Measurements from ENCODE around the gene SAA2. TPM values are rescaled to one million over a fixed set of nuclear protein-coding genes. Genes with fewer than 3 reads are reported as not detected.

Gene SAA2
- total and polyA plus RNA-seq, 4 donors = 6.4 to 27,037 (median 20,582) TPM

- peak overlapping the region in 1 of 2 donors; percentile 14 for H3K27ac ChIP-seq (ENCODE audit: low read depth in 1 of 2, low read length in 2 of 2)
- TF ChIP-seq RAD21 (IDR thresholded peaks at IDR 0.05) (no peak), HNF4A (conservative IDR thresholded peaks at IDR 0.05) (no peak), NR2F2 (IDR thresholded peaks at IDR 0.05) (no peak), ATF3 (IDR thresholded peaks at IDR 0.05) (no peak), REST (IDR thresholded peaks at IDR 0.05) (no peak), MAX (IDR thresholded peaks at IDR 0.05) (no peak), JUND (IDR thresholded peaks at IDR 0.05) (no peak), FOXA2 (IDR thresholded peaks at IDR 0.05) (no peak), FOXA1 (IDR thresholded peaks at IDR 0.05) (no peak), YY1 (IDR thresholded peaks at IDR 0.05) (no peak), CTCF (IDR thresholded peaks at IDR 0.05; ENCODE audit: low read depth, low read length, missing input control) (no peak), EGR1 (IDR thresholded peaks at IDR 0.05; ENCODE audit: low read depth in 2 of 2) (no peak), ZBTB33 (IDR thresholded peaks at IDR 0.05) (no peak), RXRA (IDR thresholded peaks at IDR 0.05) (no peak), HNF4G (IDR thresholded peaks at IDR 0.05) (no peak)
- no peak for DNase-seq (ENCODE audit: low spot score)
Measured at GRCh38 chr11:18277565-18278271, 29.2 kb upstream of the SAA2 start.

GRCh38 chr11:18271206-18271605 is 22.7 kb upstream of the SAA2 start:
- peaks cover 0 to 3% (median 1%) of the 10 kb centered on the region in 4 donors for H3K4me1 ChIP-seq (ENCODE audit: control insufficient read depth in 4 of 4, insufficient read depth in 4 of 4, low read length in 3 of 4)
- TF ChIP-seq FOXA2 (IDR thresholded peaks at IDR 0.05) (no peak), EGR1 (IDR thresholded peaks at IDR 0.05; ENCODE audit: low read depth in 2 of 2) (peak in 1 of 2 donors; percentile 7)
- no peak for DNase-seq (ENCODE audit: low spot score)
- no peaks in the 10 kb centered on the region for H3K36me3 ChIP-seq (ENCODE audit: control insufficient read depth in 4 of 4, insufficient read depth in 3 of 4, low read depth in 1 of 4, low read length in 3 of 4)
- H3K9me3 ChIP-seq (ENCODE audit: control insufficient read depth in 4 of 4, low read length in 3 of 4) = no peaks in the 10 kb centered on the region
- no peak overlapping the region for H3K4me3 ChIP-seq (ENCODE audit: low read depth in 1 of 3, low read length in 3 of 3)
- H3K27ac ChIP-seq (ENCODE audit: low read depth in 1 of 2, low read length in 2 of 2) = no peak overlapping the region
- no peak overlapping the region for H3K9ac ChIP-seq (ENCODE audit: low read depth in 1 of 2, low read length in 2 of 2)
- 71% methylated on average over 4 of the region's 4 CpGs for WGBS
- H3K27me3 ChIP-seq (ENCODE audit: control insufficient read depth in 4 of 4, insufficient read depth in 4 of 4, low read length in 3 of 4) = no peaks in the 10 kb centered on the region

More at GRCh38 chr11:18277565-18278271, 29.2 kb upstream of the SAA2 start:
- Histone ChIP-seq H3K4me1 (ENCODE audit: control insufficient read depth in 4 of 4, insufficient read depth in 4 of 4, low read length in 3 of 4) (no peaks in the 10 kb centered on the region), H3K27me3 (ENCODE audit: control insufficient read depth in 4 of 4, insufficient read depth in 4 of 4, low read length in 3 of 4) (no peaks in the 10 kb centered on the region), H3K36me3 (ENCODE audit: control insufficient read depth in 4 of 4, insufficient read depth in 3 of 4, low read depth in 1 of 4, low read length in 3 of 4) (peaks cover 4 to 29% (median 21%) of the 10 kb centered on the region in 4 donors), H3K9me3 (ENCODE audit: control insufficient read depth in 4 of 4, low read length in 3 of 4) (no peaks in the 10 kb centered on the region), H3K9ac (ENCODE audit: low read depth in 1 of 2, low read length in 2 of 2) (no peak overlapping the region), H3K4me3 (ENCODE audit: low read depth in 1 of 3, low read length in 3 of 3) (no peak overlapping the region)
- WGBS = 88% methylated on average over 5 of the region's 5 CpGs

Data from liver (tissue), 9 donors.